KMS-11 (cell line): ENCODE data around the gene WASHC3.

Experiments used
- H2AFZ ChIP-seq: fragments of 200-600 bp; sonication (generic); 2 replicates; pipeline ENCODE4 v1.6.1; 2016; ENCODE audit warnings: antibody characterized with exemption, mixed run types, low read depth
- H3K27ac ChIP-seq: fragments of 200-600 bp; sonication (generic); 2 replicates; pipeline ENCODE4 v1.6.1; 2016; ENCODE audit warnings: mild to moderate bottlenecking, mixed run types
- H3K27me3 ChIP-seq: fragments of 200-600 bp; sonication (generic); 2 replicates; pipeline ENCODE4 v1.6.1; 2017; ENCODE audit warnings: mild to moderate bottlenecking, low read depth, mixed run types, moderate library complexity; ENCODE audit not compliant: insufficient read depth
- H3K36me3 ChIP-seq: fragments of 200-600 bp; sonication (generic); 2 replicates; pipeline ENCODE4 v1.6.1; 2017; ENCODE audit warnings: mild to moderate bottlenecking, mixed run types; ENCODE audit not compliant: insufficient read depth
- H3K4me1 ChIP-seq: fragments of 200-600 bp; sonication (generic); 2 replicates; pipeline ENCODE4 v1.6.1; 2016; ENCODE audit warnings: mild to moderate bottlenecking, low read depth, mixed run types; ENCODE audit not compliant: poor library complexity, severe bottlenecking
- H3K4me2 ChIP-seq: fragments of 200-600 bp; sonication (generic); 2 replicates; pipeline ENCODE4 v1.7.0; 2016; ENCODE audit warnings: mild to moderate bottlenecking, mixed run types
- H3K4me3 ChIP-seq: fragments of 200-600 bp; sonication (generic); IDR thresholded peaks from 2 replicates; pipeline ENCODE4 v1.6.1; 2017; ENCODE audit warnings: low read depth, low read length, mixed read lengths; ENCODE audit not compliant: insufficient read depth
- H3K79me2 ChIP-seq: fragments of 200-600 bp; sonication (generic); 2 replicates; pipeline ENCODE4 v1.6.1; 2016; ENCODE audit warnings: low read depth, mixed run types; ENCODE audit not compliant: insufficient read depth
- H3K9ac ChIP-seq: fragments of 200-600 bp; sonication (generic); 2 replicates; pipeline ENCODE4 v1.6.1; 2016; ENCODE audit warnings: mild to moderate bottlenecking, mixed run types
- H4K20me1 ChIP-seq: fragments of 200-600 bp; sonication (generic); 2 replicates; pipeline ENCODE4 v1.6.1; 2016; ENCODE audit warnings: mild to moderate bottlenecking, mixed run types; ENCODE audit not compliant: insufficient read depth
- TF ChIP-seq, protein P1 (sequence below): fragments of 200-600 bp; sonication (generic); conservative IDR thresholded peaks from 2 replicates; pipeline ENCODE4 v1.6.1; 2017; ENCODE audit warnings: low read depth, mild to moderate bottlenecking, antibody characterized with exemption, low read length, moderate library complexity, mixed read lengths

Gene WASHC3

DNA sequence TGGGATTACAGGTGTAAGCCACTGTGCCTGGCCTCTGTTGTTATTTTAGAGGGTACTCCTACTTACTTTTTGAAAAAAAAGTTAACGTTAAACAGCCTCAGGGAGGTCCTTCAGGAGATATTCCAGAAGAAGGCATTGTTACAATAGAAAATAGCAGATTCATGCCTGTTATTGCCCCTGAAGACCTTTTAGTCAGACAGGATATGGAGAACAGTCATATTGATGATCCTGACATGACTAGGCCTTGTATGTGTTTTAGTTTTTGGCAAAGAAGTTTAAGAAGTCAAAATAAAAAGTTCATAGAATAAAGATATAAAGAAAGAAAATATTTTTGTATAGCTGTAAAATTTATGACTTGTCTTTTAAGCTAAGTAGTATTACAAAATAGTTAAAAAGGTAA is 45.3 kb downstream of the WASHC3 start:
- Histone ChIP-seq H3K4me3 (no peak overlapping the region), H2AFZ (no peak overlapping the region), H3K9ac (no peak overlapping the region), H4K20me1 (no peaks in the 10 kb centered on the region), H3K27ac (no peak overlapping the region), H3K36me3 (no peaks in the 10 kb centered on the region), H3K4me2 (no peak overlapping the region), H3K4me1 (no peaks in the 10 kb centered on the region), H3K27me3 (no peaks in the 10 kb centered on the region), H3K79me2 (no peaks in the 10 kb centered on the region)
- TF ChIP-seq, protein P1, sequence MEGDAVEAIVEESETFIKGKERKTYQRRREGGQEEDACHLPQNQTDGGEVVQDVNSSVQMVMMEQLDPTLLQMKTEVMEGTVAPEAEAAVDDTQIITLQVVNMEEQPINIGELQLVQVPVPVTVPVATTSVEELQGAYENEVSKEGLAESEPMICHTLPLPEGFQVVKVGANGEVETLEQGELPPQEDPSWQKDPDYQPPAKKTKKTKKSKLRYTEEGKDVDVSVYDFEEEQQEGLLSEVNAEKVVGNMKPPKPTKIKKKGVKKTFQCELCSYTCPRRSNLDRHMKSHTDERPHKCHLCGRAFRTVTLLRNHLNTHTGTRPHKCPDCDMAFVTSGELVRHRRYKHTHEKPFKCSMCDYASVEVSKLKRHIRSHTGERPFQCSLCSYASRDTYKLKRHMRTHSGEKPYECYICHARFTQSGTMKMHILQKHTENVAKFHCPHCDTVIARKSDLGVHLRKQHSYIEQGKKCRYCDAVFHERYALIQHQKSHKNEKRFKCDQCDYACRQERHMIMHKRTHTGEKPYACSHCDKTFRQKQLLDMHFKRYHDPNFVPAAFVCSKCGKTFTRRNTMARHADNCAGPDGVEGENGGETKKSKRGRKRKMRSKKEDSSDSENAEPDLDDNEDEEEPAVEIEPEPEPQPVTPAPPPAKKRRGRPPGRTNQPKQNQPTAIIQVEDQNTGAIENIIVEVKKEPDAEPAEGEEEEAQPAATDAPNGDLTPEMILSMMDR: no peak

DNA sequence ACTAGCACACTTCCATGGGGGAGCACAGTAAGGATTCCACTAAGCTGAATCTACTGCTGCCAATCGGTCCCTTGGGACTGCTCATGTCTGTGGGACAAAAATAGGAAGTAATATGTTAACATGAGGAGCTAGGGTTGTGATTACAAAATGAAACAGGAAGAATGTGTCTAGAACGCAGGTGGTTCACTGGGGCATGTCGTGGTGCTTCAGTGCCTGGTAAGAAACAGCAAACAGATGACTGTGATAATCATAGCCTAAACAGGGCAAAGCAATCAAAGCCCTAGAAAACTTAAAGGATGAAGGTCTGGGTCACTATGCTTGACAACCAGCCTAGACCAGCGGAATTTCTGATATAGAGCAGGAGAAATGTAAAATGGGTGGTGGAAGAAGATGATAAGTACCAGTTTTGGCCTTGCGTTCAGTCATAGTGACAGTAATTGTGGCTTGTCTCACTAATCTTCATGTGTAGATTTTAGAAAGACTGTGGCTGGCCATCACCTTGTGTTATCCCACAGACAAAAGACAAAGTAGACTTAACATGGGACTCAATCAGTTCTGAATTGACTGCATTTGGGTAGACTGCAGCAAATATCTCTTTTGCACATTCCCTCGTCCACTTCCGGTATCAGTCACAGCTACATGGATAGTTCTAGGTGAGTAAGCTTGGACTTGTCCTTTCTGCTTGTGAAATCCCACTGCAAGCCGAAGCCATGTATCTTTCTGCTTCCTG is 51.4 kb downstream of the WASHC3 start:
- Histone ChIP-seq H2AFZ (no peak overlapping the region), H3K4me2 (no peak overlapping the region), H3K9ac (no peak overlapping the region), H4K20me1 (no peaks in the 10 kb centered on the region), H3K4me1 (no peaks in the 10 kb centered on the region), H3K79me2 (no peaks in the 10 kb centered on the region), H3K4me3 (no peak overlapping the region), H3K27ac (no peak overlapping the region), H3K27me3 (no peaks in the 10 kb centered on the region), H3K36me3 (no peaks in the 10 kb centered on the region)
- TF ChIP-seq, protein P1: no peak

DNA sequence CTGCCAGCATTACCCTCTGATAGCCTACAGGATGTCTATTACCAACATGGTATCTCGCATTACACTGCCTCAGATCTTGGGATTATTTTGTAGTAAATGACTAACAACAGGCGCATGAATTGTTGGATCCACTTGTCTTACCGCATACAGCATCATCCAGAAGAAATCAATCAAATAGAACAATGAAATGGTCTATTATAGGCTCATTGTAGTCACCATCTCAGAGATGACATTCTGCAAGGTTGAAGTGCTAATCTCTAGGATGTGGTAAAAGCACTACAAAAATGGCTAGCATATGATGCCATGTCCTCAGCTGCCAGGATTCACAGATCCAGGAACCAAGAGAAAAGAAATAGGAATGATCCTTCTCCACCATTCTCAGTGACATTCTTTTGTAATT is 52.0 kb downstream of the WASHC3 start:
- Histone ChIP-seq H3K79me2 (no peaks in the 10 kb centered on the region), H3K36me3 (no peaks in the 10 kb centered on the region), H3K9ac (no peak overlapping the region), H3K4me1 (no peaks in the 10 kb centered on the region), H4K20me1 (no peaks in the 10 kb centered on the region), H3K27ac (no peak overlapping the region), H3K4me2 (no peak overlapping the region), H3K27me3 (no peaks in the 10 kb centered on the region), H2AFZ (no peak overlapping the region), H3K4me3 (no peak overlapping the region)
- TF ChIP-seq, protein P1: no peak

DNA sequence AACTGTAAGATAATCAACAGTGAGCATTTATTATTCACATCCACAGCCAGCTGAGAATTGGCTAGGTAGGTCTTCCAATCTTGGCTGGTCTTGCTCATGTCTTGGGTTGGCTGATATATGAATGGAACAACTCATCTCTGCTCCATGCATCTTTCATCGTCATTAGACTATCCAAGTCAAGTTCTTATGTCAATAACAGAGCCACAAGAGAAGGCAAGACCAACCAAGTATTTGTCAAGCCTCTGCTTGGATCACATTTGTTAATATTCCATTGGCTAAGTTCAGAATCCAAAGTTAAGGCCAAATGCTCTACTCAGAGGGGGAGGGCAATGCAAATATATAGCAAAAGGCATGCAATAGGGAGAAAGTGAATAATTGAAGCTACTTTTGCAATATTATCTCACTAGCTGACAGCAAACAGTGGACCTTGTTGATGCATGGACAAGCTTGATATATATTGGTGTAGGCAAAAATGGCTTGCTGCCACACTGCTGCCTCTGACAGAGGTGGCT is 53.1 kb downstream of the WASHC3 start:
- no peaks in the 10 kb centered on the region for H3K27me3 ChIP-seq
- no peak overlapping the region for H3K9ac ChIP-seq
- no peak overlapping the region for H2AFZ ChIP-seq
- no peaks in the 10 kb centered on the region for H3K36me3 ChIP-seq
- no peak overlapping the region for H3K4me2 ChIP-seq
- H3K79me2 ChIP-seq: no peaks in the 10 kb centered on the region
- H3K27ac ChIP-seq: no peak overlapping the region
- H4K20me1 ChIP-seq: no peaks in the 10 kb centered on the region
- H3K4me3 ChIP-seq: no peak overlapping the region
- no peaks in the 10 kb centered on the region for H3K4me1 ChIP-seq
- TF ChIP-seq, protein P1: no peak
